NCI-H345 (cell line): ENCODE data around the gene DNM3.
"Not testable (repeated sequence)": the region's sequence is repeated elsewhere in the genome, so short reads cannot be mapped to it uniquely, and the experiment has no call there.

ENCODE experiments used
- DNase-seq: peaks from one replicate; lab custom pipeline; 2025; lab: John Stamatoyannopoulos, UW

The DNM3 gene

DNA sequence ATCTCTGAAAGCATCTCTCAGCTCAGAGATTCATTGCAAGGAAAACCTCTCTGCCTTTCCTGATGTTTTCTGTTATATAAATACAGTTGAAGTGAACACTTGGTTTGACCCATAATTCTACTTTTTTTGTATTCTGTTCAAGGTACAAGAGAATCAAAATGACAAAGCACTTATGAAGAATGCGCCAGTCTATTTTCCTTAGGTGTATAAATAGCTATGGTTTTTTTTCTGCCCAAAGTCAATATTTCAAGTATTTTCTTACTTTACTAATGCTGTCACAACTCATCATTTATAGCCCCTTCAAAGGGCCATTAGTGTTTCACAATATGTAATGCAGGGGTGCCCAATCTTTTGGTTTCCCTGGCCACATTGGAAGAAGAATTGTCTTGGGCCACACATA is 436.7 kb downstream of the DNM3 start:
- no peak for DNase-seq

DNA sequence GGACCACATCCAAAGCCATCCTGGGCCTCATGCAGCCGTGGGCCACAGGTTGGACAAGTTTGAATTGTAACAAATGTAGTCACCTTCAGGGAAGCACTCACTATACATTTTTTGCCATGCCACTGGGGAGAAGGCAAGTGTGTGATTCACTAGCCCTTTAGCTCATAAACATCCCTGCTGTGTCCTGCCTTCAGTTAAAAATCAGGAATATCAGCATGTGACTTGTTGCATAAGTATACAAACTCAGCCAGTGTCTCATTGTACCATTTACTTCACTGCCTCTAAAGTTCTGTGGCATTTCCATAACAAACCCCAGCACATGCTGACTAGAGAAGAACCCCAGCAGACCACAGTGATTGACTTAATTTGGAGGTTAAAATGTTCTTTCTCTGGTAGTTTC is 437.2 kb downstream of the DNM3 start:
- DNase-seq = no peak

DNA sequence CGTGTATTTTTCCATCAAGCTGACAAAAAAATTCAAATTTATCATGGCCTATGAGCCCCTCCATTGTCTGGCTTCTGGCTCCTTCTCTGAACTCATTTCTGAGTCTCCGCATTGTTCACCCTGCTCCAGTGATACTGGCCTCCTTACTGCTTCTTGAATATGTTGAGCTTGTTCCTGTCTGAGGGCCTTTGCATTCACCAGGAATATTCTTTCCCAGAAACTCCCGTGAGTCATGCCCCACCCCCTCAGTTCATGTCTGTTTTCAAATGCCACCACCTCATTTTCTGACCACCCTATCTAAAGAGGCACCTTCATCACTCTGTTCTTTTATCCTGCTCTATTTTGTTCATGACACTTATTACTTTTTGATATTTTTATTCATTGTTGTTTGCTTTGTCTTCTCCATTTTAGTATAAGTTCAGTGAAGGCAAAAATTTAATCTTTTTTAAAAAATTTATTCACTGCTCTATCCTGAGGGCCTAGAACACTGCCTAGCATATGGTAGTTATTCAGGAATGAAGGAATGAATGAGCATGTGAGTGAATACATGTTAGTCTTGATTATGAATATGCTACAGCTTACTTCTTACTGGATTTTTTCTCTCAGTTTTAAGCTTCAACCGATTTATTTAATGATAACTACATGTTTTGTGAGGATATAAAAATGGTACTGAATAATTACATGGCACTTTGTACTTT is 438.8 kb downstream of the DNM3 start:
- DNase-seq = no peak

DNA sequence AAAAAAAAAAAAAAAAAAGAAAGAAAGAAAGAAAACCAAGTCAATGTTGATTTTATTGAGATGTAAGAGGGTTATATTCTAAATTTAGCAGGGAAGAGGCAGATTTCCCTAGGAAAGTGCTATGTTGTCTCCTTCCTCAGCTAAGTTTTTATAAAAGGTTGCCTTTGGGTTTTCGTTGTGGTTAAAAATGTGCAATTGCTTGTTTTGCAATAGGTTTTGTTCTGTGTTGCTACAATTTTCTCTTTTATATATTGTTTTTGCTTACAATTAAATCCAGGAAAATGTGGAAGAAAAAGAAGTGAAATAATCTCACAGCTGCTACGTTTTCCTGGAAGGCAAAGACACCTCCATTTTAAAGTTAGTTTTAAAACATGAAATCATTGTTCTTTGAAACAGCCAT is 442.5 kb downstream of the DNM3 start:
- DNase-seq = no peak

DNA sequence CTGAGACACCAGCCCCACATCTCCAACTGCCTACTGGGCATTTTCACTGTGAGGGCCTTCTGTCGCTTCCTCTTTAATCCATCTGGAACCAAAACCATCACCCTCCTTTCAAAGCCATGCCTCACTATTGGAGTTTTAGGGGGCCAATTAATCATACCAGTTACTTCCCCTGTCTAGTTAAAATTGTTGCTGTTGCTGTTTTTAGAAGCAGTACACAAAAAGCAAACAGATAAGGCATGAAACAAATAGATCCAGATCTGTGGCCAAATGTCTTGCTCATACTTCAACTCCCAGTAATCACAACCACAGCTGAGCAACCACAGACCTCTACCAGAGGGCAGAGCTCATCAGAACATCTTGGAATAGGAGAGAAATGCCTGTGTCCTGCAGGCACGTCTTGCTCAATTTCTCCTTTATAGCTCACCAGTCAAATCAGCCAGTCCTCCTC is 445.4 kb downstream of the DNM3 start:
- no peak for DNase-seq

DNA sequence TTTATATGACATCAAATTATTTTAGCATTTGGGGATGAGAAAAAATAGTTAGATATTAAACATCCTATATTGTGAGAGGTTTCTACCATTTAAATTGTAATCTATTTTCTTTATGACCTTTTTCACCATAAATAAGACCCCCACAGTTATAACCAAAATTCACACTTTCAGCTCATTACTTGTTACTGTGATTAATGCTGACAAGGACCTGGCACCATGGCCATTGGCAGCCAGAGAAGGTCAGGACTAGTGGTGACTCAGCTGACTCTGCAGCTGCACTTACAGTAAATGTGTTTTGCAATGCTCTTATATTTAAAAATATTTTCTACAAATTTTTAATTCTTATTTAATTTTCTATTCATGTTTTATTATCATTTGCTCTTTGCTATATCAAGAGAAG is 445.9 kb downstream of the DNM3 start:
- DNase-seq = no peak

DNA sequence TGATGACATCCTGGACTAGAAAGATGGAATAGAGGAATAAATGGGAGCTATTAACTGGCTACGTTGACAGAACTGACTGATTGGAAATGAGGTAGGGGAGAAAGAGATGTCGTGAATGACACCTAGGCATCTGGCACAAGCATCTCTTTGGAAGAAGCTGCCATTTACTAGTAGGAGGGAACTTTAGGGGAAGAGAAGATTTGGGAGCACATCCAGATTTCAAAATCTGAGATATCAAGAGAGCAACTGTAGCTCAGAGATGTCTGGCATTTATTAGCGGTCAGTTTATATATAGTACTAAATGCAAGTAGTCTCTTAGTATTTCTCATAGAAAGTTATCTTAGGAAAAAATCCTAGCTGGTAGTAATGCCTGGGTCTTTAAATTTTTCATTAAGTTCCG is 447.3 kb downstream of the DNM3 start:
- DNase-seq = no peak

DNA sequence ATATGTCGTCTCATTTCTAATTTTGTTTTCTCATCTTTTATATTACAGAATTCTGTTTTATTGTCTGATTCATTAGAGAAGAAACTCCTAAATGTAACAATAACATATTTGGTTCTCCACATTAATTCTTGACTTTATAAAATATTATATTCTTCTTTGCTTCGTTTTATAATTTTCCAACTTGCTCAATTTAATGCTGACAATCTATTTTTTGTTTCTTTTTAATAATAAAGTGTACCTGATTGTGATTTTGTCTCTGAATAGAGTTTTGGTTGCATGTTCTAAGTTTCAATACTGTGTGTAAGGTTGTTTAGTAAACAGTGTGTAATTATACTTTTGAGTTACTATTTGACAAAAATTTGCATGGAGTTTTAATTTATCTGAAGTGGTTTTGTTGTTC is 448.1 kb downstream of the DNM3 start:
- no peak for DNase-seq

DNA sequence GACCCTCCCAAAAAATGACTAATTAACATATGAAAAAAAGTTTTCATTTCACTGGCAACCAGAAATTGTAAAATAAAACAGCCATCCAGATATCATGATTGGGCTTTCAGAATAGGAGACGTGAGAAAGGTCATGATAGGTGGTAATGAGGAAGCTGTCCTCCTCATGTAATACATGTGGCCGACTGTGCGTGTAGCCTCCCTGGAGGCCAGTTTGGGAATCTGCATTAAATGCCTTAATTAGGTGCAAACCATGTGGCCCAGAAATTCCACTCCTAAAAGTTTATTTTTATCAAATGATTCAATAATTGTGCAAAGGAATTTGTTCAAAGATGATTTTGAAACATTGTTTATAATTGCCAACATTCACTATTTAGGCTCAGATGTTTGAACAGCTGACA is 451.5 kb downstream of the DNM3 start:
- no peak for DNase-seq

DNA sequence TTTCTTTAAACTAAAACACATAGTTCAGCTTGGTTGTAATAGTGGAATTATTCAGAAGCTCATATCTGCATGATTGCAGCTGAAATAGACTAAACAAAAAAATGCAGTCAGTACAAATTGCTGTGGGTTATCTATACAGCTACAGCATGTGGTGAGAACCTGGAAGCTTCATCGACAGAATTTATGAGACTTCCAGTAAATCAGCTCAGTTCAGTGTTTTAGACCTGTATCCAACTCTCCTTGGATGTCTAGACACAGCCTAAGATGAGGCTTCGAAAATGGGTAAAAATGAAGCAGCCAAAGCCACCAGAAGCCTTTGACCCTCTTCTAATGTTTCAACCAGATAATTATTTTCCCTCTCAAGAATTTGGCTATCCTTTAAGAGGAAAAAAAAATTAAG is 452.1 kb downstream of the DNM3 start:
- no peak for DNase-seq

DNA sequence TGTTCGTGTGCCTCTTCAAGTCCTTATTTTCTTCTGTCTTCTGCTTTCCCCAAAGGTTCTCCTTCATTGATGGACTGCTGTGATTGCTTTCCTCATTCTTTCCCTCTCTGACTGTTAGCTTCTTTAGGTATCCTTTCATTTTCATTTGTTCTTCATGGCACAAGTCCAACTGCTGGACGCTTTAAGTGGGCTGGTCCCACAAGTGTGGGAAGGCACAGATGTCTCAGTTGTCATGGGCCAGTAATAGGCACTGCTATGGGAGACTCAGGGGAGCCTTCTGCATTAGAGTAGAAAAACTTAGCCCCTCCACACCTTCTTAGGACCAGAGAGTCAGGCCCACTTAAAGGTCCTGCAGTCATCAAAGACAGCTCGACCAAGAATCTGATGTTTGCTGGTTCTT is 456.8 kb downstream of the DNM3 start:
- no peak for DNase-seq

DNA sequence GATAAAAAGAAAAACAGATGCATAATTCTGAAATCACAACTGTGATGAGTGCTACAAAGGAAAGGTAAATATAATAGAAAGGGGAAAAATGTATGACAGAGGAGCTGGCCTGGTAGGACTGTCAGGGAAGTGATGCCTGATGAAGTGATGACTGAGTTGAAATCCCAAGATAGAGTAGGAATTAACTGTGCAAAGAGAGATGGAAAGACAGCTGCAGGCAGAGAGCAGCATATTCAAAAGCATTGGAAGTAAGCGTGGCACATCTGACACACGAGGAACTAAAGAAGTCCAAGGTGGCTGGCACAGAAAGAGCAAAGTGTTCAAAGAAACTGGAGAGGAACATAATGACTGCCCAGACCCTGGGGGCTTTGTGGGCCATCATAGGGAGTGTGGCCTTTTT is 457.6 kb downstream of the DNM3 start:
- DNase-seq = no peak

DNA sequence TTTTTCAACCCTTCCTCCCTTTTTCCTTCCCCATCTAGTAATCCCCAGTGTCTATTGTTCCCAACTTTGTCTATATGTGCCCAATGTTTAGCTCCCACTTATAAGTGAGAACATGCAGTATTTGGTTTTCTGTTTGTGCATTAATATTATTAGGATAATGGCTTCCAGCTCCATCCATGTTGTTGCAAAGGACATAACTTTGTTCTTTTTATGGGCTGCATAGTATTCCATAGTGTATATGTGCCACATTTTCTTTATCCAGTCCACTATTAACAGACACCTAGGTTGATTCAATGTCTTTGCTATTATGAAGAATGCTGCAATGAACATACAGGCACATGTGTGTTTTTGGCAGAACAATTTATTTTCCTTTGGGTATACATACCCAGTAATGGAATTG is 458.2 kb downstream of the DNM3 start:
- no peak for DNase-seq

DNA sequence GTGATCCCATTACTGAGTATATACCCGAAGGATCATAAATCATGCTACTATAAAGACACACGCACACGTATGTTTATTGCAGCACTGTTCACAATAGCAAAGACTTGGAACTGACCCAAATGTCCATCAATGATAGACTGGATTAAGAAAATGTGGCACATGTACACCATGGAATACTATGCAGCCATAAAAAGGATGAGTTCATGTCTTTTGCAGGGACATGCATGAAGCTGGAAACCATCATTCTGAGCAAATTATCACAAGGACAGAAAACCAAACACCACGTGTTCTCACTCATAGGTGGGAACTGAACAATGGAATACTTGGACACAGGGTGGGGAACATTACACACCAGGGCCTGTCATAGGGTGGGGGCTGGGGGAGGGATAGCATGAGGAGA is 466.2 kb downstream of the DNM3 start:
- not testable (repeated sequence) for DNase-seq

DNA sequence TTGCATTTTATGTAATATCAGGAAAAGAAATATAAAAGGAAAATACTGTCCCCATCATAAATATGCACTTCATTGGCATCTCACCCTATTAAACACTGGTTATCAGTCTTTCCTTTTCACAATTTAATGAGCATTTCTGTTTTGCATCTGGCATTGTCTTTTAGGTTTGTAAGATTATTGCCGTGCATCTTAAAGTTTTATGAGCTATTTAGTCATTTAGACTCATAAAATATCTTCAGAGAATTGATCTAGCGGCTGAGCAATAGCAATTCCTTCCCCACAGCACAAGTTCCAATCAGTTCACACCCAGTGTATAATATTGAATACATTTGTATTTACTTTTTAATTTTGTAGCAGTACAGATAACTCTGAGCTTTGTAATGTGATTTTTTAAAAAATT is 466.8 kb downstream of the DNM3 start:
- DNase-seq = no peak

DNA sequence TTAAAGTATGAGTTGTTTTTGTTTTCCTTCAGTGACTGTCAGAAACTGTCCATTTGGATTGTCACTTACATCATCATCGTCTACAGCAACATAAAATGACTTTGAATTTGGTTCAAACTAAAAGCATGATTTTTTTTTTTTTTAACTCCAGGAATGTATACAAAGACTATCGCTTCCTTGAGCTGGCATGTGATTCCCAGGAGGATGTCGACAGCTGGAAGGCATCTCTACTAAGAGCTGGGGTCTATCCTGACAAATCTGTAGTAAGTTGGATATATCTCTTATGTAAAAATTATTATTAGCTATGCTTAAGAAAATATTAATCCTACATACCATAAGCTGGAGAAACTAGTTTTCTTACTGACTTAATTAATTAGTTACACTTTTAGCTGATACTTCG is 467.3 kb downstream of the DNM3 start:
- DNase-seq = no peak

DNA sequence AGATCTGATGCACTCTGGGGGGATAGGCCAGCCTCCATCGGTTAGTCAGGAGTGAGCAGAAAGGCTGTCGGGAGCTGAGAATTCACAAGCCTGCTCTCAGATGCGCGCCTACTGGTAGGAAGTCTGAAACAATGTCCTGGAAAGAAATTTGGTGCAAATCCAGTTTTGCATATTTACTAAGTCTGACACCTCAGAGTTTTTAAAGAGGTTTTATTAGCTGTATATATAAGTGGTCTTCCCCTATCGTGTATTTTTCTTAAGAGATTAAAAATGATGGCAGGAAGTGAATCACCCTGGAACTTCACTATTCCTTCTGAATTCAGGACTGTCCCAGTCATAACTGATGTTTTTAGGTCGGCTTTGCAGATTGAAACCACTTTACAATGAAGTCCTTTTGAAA is 479.4 kb downstream of the DNM3 start:
- no peak for DNase-seq

DNA sequence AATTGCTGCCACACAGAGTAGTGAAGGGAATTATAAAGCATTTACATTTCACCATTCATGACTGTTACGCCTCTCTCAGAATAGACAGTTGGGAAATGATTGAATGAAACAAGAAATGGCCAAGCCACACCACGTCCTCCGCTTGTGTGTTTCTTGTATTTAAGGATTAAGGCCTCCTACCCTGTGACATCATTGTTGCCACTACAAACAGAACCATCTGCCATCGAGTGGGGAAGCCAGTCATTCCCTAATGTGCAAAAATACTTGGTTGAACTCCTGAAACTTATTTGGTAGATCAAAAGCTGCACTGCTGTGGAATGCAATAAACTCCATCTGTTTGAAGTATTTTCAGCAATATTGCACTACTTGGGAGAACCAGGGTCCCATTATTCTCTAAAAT is 480.2 kb downstream of the DNM3 start:
- no peak for DNase-seq

DNA sequence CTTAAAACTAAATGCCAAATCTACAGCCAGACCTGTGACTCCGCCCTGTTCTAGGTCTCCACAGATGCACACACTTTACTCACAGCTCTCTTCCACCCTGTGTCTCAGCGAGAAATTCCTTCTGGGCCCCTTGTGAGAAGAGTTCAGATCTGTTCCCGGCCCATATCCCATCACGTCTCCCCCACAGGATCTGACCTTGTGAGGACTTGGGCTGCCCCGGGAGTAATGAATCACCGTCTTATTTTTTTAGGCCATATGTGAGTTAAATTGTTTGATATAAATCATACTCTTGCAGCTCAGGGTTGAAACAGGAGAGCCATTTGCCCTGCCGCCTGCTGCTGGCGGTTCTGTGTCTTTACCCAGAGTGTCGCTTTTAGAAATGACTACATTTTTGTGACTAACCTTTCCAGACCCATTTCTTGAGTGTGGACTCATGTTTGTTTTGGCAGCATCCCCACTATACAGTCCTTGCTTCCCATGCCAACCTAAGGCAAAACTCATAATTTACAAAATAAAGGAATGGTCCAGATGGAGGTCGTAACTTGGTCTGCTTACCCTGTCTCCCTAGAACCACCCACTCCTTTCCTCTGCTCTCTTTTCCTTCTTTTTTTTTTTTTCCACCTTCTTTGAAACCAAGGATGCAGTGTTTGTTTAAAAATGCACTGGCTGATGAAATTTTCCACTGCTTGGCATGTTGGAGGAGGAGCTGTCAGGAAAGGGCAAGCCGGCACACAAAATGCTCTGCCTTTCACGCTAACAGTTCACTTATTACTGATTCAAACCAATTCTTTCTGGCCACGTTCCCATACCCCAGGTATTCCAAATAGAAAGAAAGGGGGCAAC is 481.1 kb downstream of the DNM3 start:
- no peak for DNase-seq

DNA sequence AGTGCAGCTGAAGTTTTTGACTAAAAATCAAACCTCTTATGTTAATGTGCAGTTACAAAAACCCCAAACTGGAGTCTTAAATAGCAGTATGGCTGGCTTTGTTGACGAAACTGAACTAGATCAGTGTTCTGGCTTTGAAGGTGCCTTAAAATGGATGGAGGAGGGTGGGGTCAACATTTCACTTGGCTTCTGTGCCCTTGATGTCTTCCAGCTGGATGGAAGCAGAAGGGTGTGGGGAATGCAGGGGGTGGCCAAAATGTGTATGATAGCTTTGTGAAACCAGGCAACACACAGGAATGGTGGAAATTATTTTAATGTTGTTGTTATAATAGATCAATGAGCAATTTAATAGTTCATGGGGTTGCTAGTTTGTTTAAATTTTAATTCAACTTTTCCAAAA is 482.4 kb downstream of the DNM3 start:
- no peak for DNase-seq

DNA sequence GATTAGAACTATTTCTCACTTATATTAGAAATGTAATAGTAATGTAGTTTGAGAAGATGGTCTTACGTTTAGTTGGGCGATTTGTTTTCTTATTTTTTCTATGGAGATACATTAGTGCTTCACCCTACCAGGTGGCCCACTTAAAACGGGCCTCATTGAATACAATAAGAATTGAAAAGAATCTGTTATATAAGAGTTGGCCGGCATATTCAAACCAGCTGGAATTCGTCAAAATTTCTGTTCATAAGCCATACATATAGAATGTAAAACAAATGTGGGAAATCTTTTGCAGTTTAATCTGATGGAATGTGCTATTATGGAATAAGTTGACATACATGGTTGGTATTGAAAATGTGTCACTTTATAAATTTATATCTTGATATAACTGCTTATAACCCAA is 482.8 kb downstream of the DNM3 start:
- no peak for DNase-seq

DNA sequence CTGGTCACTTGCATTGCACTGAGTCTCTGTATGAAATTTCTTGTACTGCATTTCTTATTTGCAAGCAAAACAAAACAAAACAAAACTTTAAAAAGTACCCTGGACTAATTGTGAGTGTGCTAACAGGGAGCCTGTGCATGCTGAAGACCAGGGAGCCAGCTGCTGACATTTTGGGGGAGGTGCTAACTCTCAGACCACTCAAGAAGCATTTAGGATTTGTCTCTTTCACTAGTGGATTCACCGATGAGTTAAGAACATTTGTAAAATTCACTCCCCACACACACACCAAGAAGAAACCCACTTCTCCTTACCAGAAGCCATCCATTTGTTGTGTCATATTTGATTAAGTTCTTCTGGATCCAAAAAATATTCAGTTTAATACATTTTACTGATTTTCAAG is 483.5 kb downstream of the DNM3 start:
- no peak for DNase-seq

DNA sequence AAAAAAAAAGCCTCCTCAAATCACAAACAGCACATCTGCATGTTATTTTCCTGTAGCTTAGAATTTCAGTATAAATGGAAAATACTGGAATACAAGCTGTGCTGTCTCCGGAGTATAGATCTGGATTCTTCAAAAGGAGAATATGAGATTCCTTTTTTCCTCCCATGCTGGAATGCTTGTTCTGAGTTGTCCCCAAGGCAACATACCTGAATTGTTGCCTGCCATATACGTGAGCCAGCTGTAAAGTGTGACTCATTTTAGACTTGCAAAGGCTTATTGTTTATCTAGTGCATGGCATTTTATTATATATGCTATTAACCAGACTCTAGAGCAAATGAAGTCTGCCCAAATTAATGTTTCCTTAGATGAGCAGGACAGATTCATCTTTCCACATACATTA is 484.2 kb downstream of the DNM3 start:
- no peak for DNase-seq

DNA sequence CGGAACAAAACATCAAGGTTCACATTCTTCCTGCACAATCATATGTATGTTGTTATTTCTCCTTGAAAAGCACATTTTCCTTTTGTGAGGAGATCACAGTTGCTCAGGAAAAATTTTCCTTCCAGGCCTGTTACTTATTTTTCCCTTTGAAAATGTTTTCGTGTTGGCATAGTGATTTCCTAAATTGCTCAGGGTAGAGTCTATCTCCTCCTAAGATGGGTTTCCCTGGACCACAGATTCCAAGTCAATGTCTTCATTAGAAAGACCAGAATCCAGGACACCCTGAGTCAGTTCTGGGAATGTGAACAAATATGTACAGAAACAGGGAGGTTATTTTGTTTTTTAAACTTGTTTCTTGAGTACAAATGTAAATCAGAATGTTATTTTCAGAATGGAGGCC is 484.8 kb downstream of the DNM3 start:
- no peak for DNase-seq
